Stomach (tissue), 9 donors: ENCODE data around the gene LDHD. TPM values are rescaled to one million over a fixed set of nuclear protein-coding genes. Genes with fewer than 3 reads are reported as not detected.

Experiments used
- DNase-seq, 2 donors: peaks; one replicate each; pipeline versions ENCODE4 v3.0.0 to v3.0.0-alpha.2; 2013 to 2019
- H3K27ac ChIP-seq, 5 donors: fragments of 200-600 bp in 4 of 5; sonication (generic) in 4 of 5; one replicate each; pipeline ENCODE4 v1.5.1; 2013 to 2019; ENCODE audit warnings: mild to moderate bottlenecking in 1 of 5, moderate library complexity in 1 of 5
- H3K27me3 ChIP-seq, 3 donors: fragments of 200-600 bp; sonication (generic); one replicate each; pipeline ENCODE4 v1.5.1; 2017 to 2019; ENCODE audit warnings: mixed run types in 1 of 3
- H3K36me3 ChIP-seq, 4 donors: fragments of 200-600 bp; sonication (generic); 1 replicate in 3 of 4; 2 replicates in 1 of 4; pipeline ENCODE4 v1.5.1; 2016 to 2019
- H3K4me1 ChIP-seq, 4 donors: fragments of 200-600 bp; sonication (generic); one replicate each; pipeline ENCODE4 v1.5.1; 2016 to 2019
- H3K4me3 ChIP-seq, 4 donors: fragments of 200-600 bp; sonication (generic) in 3 of 4; one replicate each; pipeline ENCODE4 v1.5.1; 2016 to 2019; ENCODE audit warnings: mild to moderate bottlenecking in 1 of 4
- H3K9me3 ChIP-seq, 4 donors: fragments of 200-600 bp; sonication (generic); one replicate each; pipeline ENCODE4 v1.5.1; 2016 to 2019
- CTCF ChIP-seq, 7 experiments: fragments of 450-650 bp in 4 of 7; fragments of 200-600 bp in 3 of 7; sonication (generic) in 3 of 7; IDR thresholded peaks; one replicate each; pipeline ENCODE4 v1.5.1; 2016 to 2019; ENCODE audit warnings: antibody characterized with exemption in 7 of 7, control low read depth in 2 of 7, mild to moderate bottlenecking in 1 of 7
- EP300 ChIP-seq: sonication (generic); formaldehyde crosslinking; IDR thresholded peaks from one replicate; pipeline ENCODE4 v1.6.1; 2017; ENCODE audit warnings: antibody characterized with exemption
- POLR2A ChIP-seq, 4 donors: fragments of 450-650 bp; IDR thresholded peaks; one replicate each; pipeline ENCODE4 v1.6.1; 2016; ENCODE audit warnings: antibody characterized with exemption in 4 of 4, control low read depth in 2 of 4, mild to moderate bottlenecking in 1 of 4, moderate library complexity in 1 of 4
- POLR2AphosphoS5 ChIP-seq, 3 donors: sonication (generic); formaldehyde crosslinking; IDR thresholded peaks; one replicate each; pipeline ENCODE4 v1.6.1; 2016; ENCODE audit warnings: antibody characterized with exemption in 3 of 3
- WGBS, 5 donors: extraction: QIAGEN DNeasy Blood & Tissue Kit in 3 of 5; methylation state at CpG; one replicate each; pipeline versions ENCODE4 v1.1.5 to v1.1.7; 2013 to 2018; 5-methylcytosine and 5-hydroxymethylcytosine counted together
- intact Hi-C: fragments of 100-400 bp; cut with DNase I; formaldehyde crosslinking; loops from one replicate; pipeline ENCODE4 v1.15.1; 2023; ENCODE audit warnings: low total_unique reads
- polyA plus RNA-seq, 3 donors: library from polyadenylated mRNA; stranded (reverse); fragments of 200-250 nt; gene quantifications; one replicate each; pipeline ENCODE4 v1.2.3, GENCODE V29; 2013
- total RNA-seq, 5 donors: library from RNA; depleted of rRNA; stranded (reverse); fragments of >200 nt; gene quantifications; one replicate each; pipeline versions ENCODE4 v1.1.0 to v1.2.3, GENCODE V29; 2014 to 2016
- donor health status: healthy with polysubstance abuse.
- donor health status: Bipolar disorder and iron deficiency.
- donor health status: healthy.

LDHD gene
- total and polyA plus RNA-seq, 8 donors: 5.0 to 110 (median 24.1) TPM

- TF ChIP-seq CTCF (IDR thresholded peaks at IDR 0.05): no peak
- Histone ChIP-seq H3K4me3 (no peak overlapping the region), H3K36me3 (peaks cover 0 to 6% (median 5%) of the 10 kb centered on the region in 4 donors), H3K4me1 (peaks cover 11 to 32% (median 22%) of the 10 kb centered on the region in 4 donors), H3K27me3 (no peaks in the 10 kb centered on the region), H3K27ac (no peak overlapping the region), H3K9me3 (peaks cover 3 to 18% (median 15%) of the 10 kb centered on the region in 4 donors)
- intact Hi-C loops: no loop called here
- DNase-seq: no peak
- 74 to 81% (median 77%) methylated on average over 6 of the region's 6 CpGs for WGBS, 5 donors
These were observed 2.5 kb upstream of the LDHD start for GRCh38 chr16:75118943-75119539.

- no peak for DNase-seq
- H3K27me3 ChIP-seq: no peaks in the 10 kb centered on the region
- peak overlapping the region; percentile 54 to 60 (median 56) for H3K4me3 ChIP-seq
- peak overlapping the region in 3 of 5 donors; percentile 80 to 86 (median 82) for H3K27ac ChIP-seq
- intact Hi-C loops: no loop called here
- H3K4me1 ChIP-seq: peaks cover 11 to 46% (median 33%) of the 10 kb centered on the region in 4 donors
- WGBS, 5 donors: 31 to 60% (median 43%) methylated on average over 3 of the region's 3 CpGs
- H3K36me3 ChIP-seq: peaks cover 0 to 22% (median 13%) of the 10 kb centered on the region in 4 donors
- TF ChIP-seq POLR2A (IDR thresholded peaks at IDR 0.05) (no peak), CTCF (IDR thresholded peaks at IDR 0.05) (no peak), EP300 (no peak)
- H3K9me3 ChIP-seq: peaks cover 0 to 12% (median 9%) of the 10 kb centered on the region in 4 donors
These were observed 298 bp upstream of the LDHD start for GRCh38 chr16:75116911-75117245.

GRCh38 chr16:75114946-75115825 lies 1.4 kb downstream of the LDHD start:
- Histone ChIP-seq H3K4me3 (peak overlapping the region; percentile 54 to 60 (median 56)), H3K27ac (peak overlapping the region; percentile 4 to 86 (median 81)), H3K36me3 (peaks cover 0 to 22% (median 13%) of the 10 kb centered on the region in 4 donors), H3K9me3 (no peaks in the 10 kb centered on the region), H3K4me1 (peaks cover 26 to 63% (median 50%) of the 10 kb centered on the region in 4 donors), H3K27me3 (no peaks in the 10 kb centered on the region)
- TF ChIP-seq POLR2A (IDR thresholded peaks at IDR 0.05) (no peak), EP300 (no peak), POLR2AphosphoS5 (IDR thresholded peaks at IDR 0.05) (no peak), CTCF (IDR thresholded peaks at IDR 0.05) (no peak)
- intact Hi-C loops: loop anchor here (5.0 kb wide), 1 partner anchor 118 kb away; the partner anchor contains the start of gene ZNRF1
- WGBS, 5 donors: 78 to 87% (median 85%) methylated on average over 29 to 45 of the region's 45 CpGs
- no peak for DNase-seq

- peak overlapping the region in 2 of 5 donors; percentile 4 to 86 for H3K27ac ChIP-seq
- TF ChIP-seq EP300 (no peak), POLR2AphosphoS5 (IDR thresholded peaks at IDR 0.05) (no peak), POLR2A (IDR thresholded peaks at IDR 0.05) (no peak), CTCF (IDR thresholded peaks at IDR 0.05) (no peak)
- peaks cover 34 to 71% (median 58%) of the 10 kb centered on the region in 4 donors for H3K4me1 ChIP-seq
- no peaks in the 10 kb centered on the region for H3K27me3 ChIP-seq
- peaks cover 0 to 22% (median 13%) of the 10 kb centered on the region in 4 donors for H3K36me3 ChIP-seq
- peak overlapping the region in 1 of 4 donors; percentile 54 for H3K4me3 ChIP-seq
- intact Hi-C loops: loop anchor here (5.0 kb wide), 1 partner anchor 117 kb away; the partner anchor contains the start of gene ZNRF1
- H3K9me3 ChIP-seq: no peaks in the 10 kb centered on the region
- DNase-seq: no peak
- WGBS, 5 donors: 90 to 95% (median 93%) methylated on average over 14 to 44 of the region's 44 CpGs
These were observed 2.2 kb downstream of the LDHD start for GRCh38 chr16:75114179-75114945.
